Activated B cell treated with CpG ODN at 0.5 μM for 24 hours (primary cell): ENCODE data around the gene TFIP11. TPM values are rescaled to one million over a fixed set of nuclear protein-coding genes. Genes with fewer than 3 reads are reported as not detected.
A peak's percentile ranks its signal among the peaks of the same experiment; 100 is the strongest.

Source experiments
- ATAC-seq: fragments of 200-7000 bp; cut with Tn5 transposase; one replicate; pipeline ENCODE4 v1.10.0; 2021; ENCODE audit warnings: low read depth, mild to moderate bottlenecking, moderate library complexity
- CTCF ChIA-PET: fragments of 350-600 bp; sonication (Branson Sonifier 250); formaldehyde crosslinking; loops from one replicate; lab custom pipeline; 2021; ENCODE audit warnings: antibody characterized with exemption; lab: Charles Lee
- POLR2A ChIA-PET: fragments of 350-600 bp; sonication (Branson Sonifier 250); formaldehyde crosslinking; loops from one replicate; lab custom pipeline; 2021; ENCODE audit warnings: antibody characterized with exemption; lab: Charles Lee
- DNase-seq: peaks from one replicate; pipeline ENCODE4 v3.0.0; 2022
- H3K27ac Mint-ChIP-seq: one replicate; pipeline ENCODE4 v1.8.0; 2020; ENCODE audit warnings: mixed read lengths
- H3K27me3 Mint-ChIP-seq: one replicate; pipeline ENCODE4 v1.8.0; 2021; ENCODE audit warnings: mixed read lengths
- H3K36me3 Mint-ChIP-seq: one replicate; pipeline ENCODE4 v1.8.0; 2021; ENCODE audit warnings: low read depth, mixed read lengths
- H3K4me1 Mint-ChIP-seq: one replicate; pipeline ENCODE4 v1.8.0; 2021; ENCODE audit warnings: mixed read lengths
- H3K4me3 Mint-ChIP-seq: one replicate; pipeline ENCODE4 v1.8.0; 2020; ENCODE audit warnings: mild to moderate bottlenecking, mixed read lengths
- H3K9me3 Mint-ChIP-seq: one replicate; pipeline ENCODE4 v1.8.0; 2020; ENCODE audit warnings: mixed read lengths
- CTCF ChIP-seq: fragments of 200-600 bp; IDR thresholded peaks from one replicate; pipeline ENCODE4 v1.8.0; 2022; ENCODE audit warnings: antibody characterized with exemption, mild to moderate bottlenecking
- intact Hi-C: fragments of 100-400 bp; cut with micrococcal nuclease; formaldehyde crosslinking; loops from one replicate; pipeline ENCODE4 v1.15.1; 2024
- total RNA-seq: library from RNA; stranded (reverse); gene quantifications from 2 replicates; pipeline ENCODE4 v1.2.3, GENCODE V29; 2022

TFIP11 gene
- total RNA-seq, 1 donor from 2014 or later = 59.0 TPM

GRCh38 chr22:26544489-26544888 lies 32.2 kb upstream of the TFIP11 start:
- no peaks in the 10 kb centered on the region for H3K9me3 Mint-ChIP-seq
- H3K27ac Mint-ChIP-seq = no peak overlapping the region
- ATAC-seq (no peak), DNase-seq (no peak)
- no peaks in the 10 kb centered on the region for H3K27me3 Mint-ChIP-seq
- peaks cover 32% of the 10 kb centered on the region for H3K4me1 Mint-ChIP-seq
- TF ChIP-seq CTCF = no peak
- no peak overlapping the region for H3K4me3 Mint-ChIP-seq
- POLR2A ChIA-PET = no interaction called here
- CTCF ChIA-PET = no interaction called here
- intact Hi-C loops = no loop called here
- H3K36me3 Mint-ChIP-seq = peaks cover 17% of the 10 kb centered on the region

- TF ChIP-seq CTCF = no peak
- ChIA-PET POLR2A (interaction anchor here (0.6 kb wide), 1 partner anchor 48 kb away, joined by 7 read pairs; no protein-coding TSS in a partner anchor), CTCF (no interaction called here)
- intact Hi-C loops = no loop called here
- peak overlapping the region; percentile 72 for H3K27ac Mint-ChIP-seq
- H3K4me3 Mint-ChIP-seq = no peak overlapping the region
- H3K4me1 Mint-ChIP-seq = peaks cover 32% of the 10 kb centered on the region
- DNase-seq = no peak
- H3K27me3 Mint-ChIP-seq = no peaks in the 10 kb centered on the region
- peaks cover 29% of the 10 kb centered on the region for H3K36me3 Mint-ChIP-seq
- no peaks in the 10 kb centered on the region for H3K9me3 Mint-ChIP-seq
- ATAC-seq = peak; percentile 21
These were observed 30.6 kb upstream of the TFIP11 start for GRCh38 chr22:26542831-26543230.

- Mint-ChIP-seq H3K27ac (no peak overlapping the region), H3K27me3 (no peaks in the 10 kb centered on the region), H3K4me3 (no peak overlapping the region), H3K4me1 (peaks cover 36% of the 10 kb centered on the region), H3K36me3 (peaks cover 28% of the 10 kb centered on the region), H3K9me3 (no peaks in the 10 kb centered on the region)
- CTCF ChIA-PET = no interaction called here
- POLR2A ChIA-PET = interaction anchor here (1.2 kb wide), 1 partner anchor 9 kb away, joined by 5 read pairs; no protein-coding TSS in a partner anchor
- no peak for TF ChIP-seq CTCF
- DNase-seq (no peak), ATAC-seq (no peak)
- intact Hi-C loops = no loop called here
These were observed 29.0 kb upstream of the TFIP11 start for GRCh38 chr22:26541167-26541819.

GRCh38 chr22:26540119-26540518 lies 27.8 kb upstream of the TFIP11 start:
- DNase-seq = no peak
- intact Hi-C loops = no loop called here
- ATAC-seq = no peak
- Mint-ChIP-seq H3K36me3 (peaks cover 28% of the 10 kb centered on the region), H3K4me1 (peaks cover 44% of the 10 kb centered on the region), H3K9me3 (no peaks in the 10 kb centered on the region), H3K27me3 (no peaks in the 10 kb centered on the region), H3K4me3 (no peak overlapping the region), H3K27ac (no peak overlapping the region)
- CTCF ChIA-PET = no interaction called here
- TF ChIP-seq CTCF = no peak
- POLR2A ChIA-PET = interaction anchor here (0.7 kb wide), 1 partner anchor 56 kb away, joined by 3 read pairs; the partner anchor contains the start of genes HPS4 and SRRD

- CTCF ChIA-PET = no interaction called here
- Mint-ChIP-seq H3K27ac (peak overlapping the region; percentile 94), H3K4me3 (no peak overlapping the region), H3K36me3 (peaks cover 29% of the 10 kb centered on the region), H3K4me1 (peaks cover 47% of the 10 kb centered on the region), H3K9me3 (no peaks in the 10 kb centered on the region), H3K27me3 (no peaks in the 10 kb centered on the region)
- intact Hi-C loops = no loop called here
- no peak for TF ChIP-seq CTCF
- ATAC-seq (no peak), DNase-seq (no peak)
- POLR2A ChIA-PET = interaction anchor here (1.7 to 2.6 kb wide), 3 partner anchors 24 to 106 kb away, joined by 3 to 19 read pairs (median 13); partner anchors contain the start of genes HPS4, SRRD and TFIP11
These were observed 24.5 kb upstream of the TFIP11 start for GRCh38 chr22:26536762-26537134.
